Liver (tissue), 9 donors: ENCODE data around the gene NTF4. TPM values are rescaled to one million over a fixed set of nuclear protein-coding genes. Genes with fewer than 3 reads are reported as not detected.
"Not testable (repeated sequence)": the region's sequence is repeated elsewhere in the genome, so short reads cannot be mapped to it uniquely, and the experiment has no call there.

Source experiments
- DNase-seq: peaks from one replicate; pipeline ENCODE4 v3.0.0-alpha.2; 2017; ENCODE audit warnings: low spot score
- H3K27ac ChIP-seq, 2 donors: one replicate each; pipeline ENCODE4 v1.7.0; 2013; ENCODE audit warnings: inconsistent platforms in 2 of 2, low read length in 2 of 2, control low read depth in 1 of 2, low read depth in 1 of 2, mild to moderate bottlenecking in 1 of 2
- H3K27me3 ChIP-seq, 4 donors: one replicate each; pipeline versions ENCODE4 v1.6.1 to v1.7.0; 2013; ENCODE audit warnings: low read length in 3 of 4, inconsistent platforms in 1 of 4, mild to moderate bottlenecking in 1 of 4, moderate library complexity in 1 of 4; ENCODE audit not compliant: control insufficient read depth in 4 of 4, insufficient read depth in 4 of 4
- H3K36me3 ChIP-seq, 4 donors: one replicate each; pipeline versions ENCODE4 v1.6.1 to v1.7.0; 2013; ENCODE audit warnings: low read length in 3 of 4, mild to moderate bottlenecking in 3 of 4, low read depth in 1 of 4, moderate library complexity in 1 of 4; ENCODE audit not compliant: control insufficient read depth in 4 of 4, insufficient read depth in 3 of 4
- H3K4me1 ChIP-seq, 4 donors: one replicate each; pipeline versions ENCODE4 v1.6.1 to v1.7.0; 2013; ENCODE audit warnings: low read length in 3 of 4, mild to moderate bottlenecking in 3 of 4, moderate library complexity in 1 of 4; ENCODE audit not compliant: control insufficient read depth in 4 of 4, insufficient read depth in 4 of 4
- H3K4me3 ChIP-seq, 3 donors: one replicate each; pipeline versions ENCODE4 v1.6.1 to v1.7.0; 2013; ENCODE audit warnings: low read length in 3 of 3, control low read depth in 1 of 3, low read depth in 1 of 3, mild to moderate bottlenecking in 1 of 3
- H3K9ac ChIP-seq, 2 donors: one replicate each; pipeline ENCODE4 v1.7.0; 2013; ENCODE audit warnings: low read length in 2 of 2, mild to moderate bottlenecking in 2 of 2, moderate library complexity in 2 of 2, control low read depth in 1 of 2, low read depth in 1 of 2
- H3K9me3 ChIP-seq, 4 donors: one replicate each; pipeline versions ENCODE4 v1.6.1 to v1.7.0; 2013; ENCODE audit warnings: low read length in 3 of 4; ENCODE audit not compliant: control insufficient read depth in 4 of 4
- ATF3 ChIP-seq: IDR thresholded peaks from 2 replicates; pipeline ENCODE4 v1.6.1; 2016; ENCODE audit warnings: antibody characterized with exemption
- CTCF ChIP-seq: fragments of 150-350 bp; IDR thresholded peaks from 2 replicates; pipeline ENCODE4 v1.5.1; 2017; ENCODE audit warnings: improper control_type of control experiment, low read depth, low read length; ENCODE audit not compliant: missing input control
- EGR1 ChIP-seq, 2 donors: IDR thresholded peaks; 2 replicates each; pipeline ENCODE4 v1.6.1; 2016 to 2018; ENCODE audit warnings: antibody characterized with exemption in 2 of 2, low read depth in 2 of 2
- FOXA1 ChIP-seq: IDR thresholded peaks from 2 replicates; pipeline ENCODE4 v1.6.1; 2016; ENCODE audit warnings: antibody characterized with exemption
- FOXA2 ChIP-seq: IDR thresholded peaks from 2 replicates; pipeline ENCODE4 v1.6.1; 2016; ENCODE audit warnings: antibody characterized with exemption
- HNF4A ChIP-seq, 2 donors: conservative IDR thresholded peaks; 2 replicates each; pipeline ENCODE4 v1.6.1; 2016; ENCODE audit warnings: antibody characterized with exemption in 2 of 2, mild to moderate bottlenecking in 2 of 2
- HNF4G ChIP-seq: IDR thresholded peaks from 2 replicates; pipeline ENCODE4 v1.6.1; 2016; ENCODE audit warnings: antibody characterized with exemption
- JUND ChIP-seq, 2 donors: IDR thresholded peaks; 2 replicates each; pipeline ENCODE4 v1.6.1; 2016; ENCODE audit warnings: antibody characterized with exemption in 2 of 2
- MAX ChIP-seq: IDR thresholded peaks from 2 replicates; pipeline ENCODE4 v1.6.1; 2016; ENCODE audit warnings: antibody characterized with exemption
- NR2F2 ChIP-seq: IDR thresholded peaks from 2 replicates; pipeline ENCODE4 v1.6.1; 2016; ENCODE audit warnings: antibody characterized with exemption
- RAD21 ChIP-seq, 2 donors: IDR thresholded peaks; 2 replicates each; pipeline ENCODE4 v1.6.1; 2016; ENCODE audit warnings: antibody characterized with exemption in 2 of 2, mild to moderate bottlenecking in 2 of 2
- REST ChIP-seq: IDR thresholded peaks from 2 replicates; pipeline ENCODE4 v1.6.1; 2016; ENCODE audit warnings: antibody characterized with exemption, mild to moderate bottlenecking
- YY1 ChIP-seq: IDR thresholded peaks from 2 replicates; pipeline ENCODE4 v1.6.1; 2016; ENCODE audit warnings: antibody characterized with exemption, mild to moderate bottlenecking
- WGBS: extraction: QIAGEN DNeasy Blood & Tissue Kit; methylation state at CpG from one replicate; pipeline ENCODE4 v1.1.7; 2013; 5-methylcytosine and 5-hydroxymethylcytosine counted together
- polyA plus RNA-seq, 2 donors: library from polyadenylated mRNA; stranded (reverse) in 1 of 2; unstranded in 1 of 2; fragments of 200-250 nt in 1 of 2; fragments of >200 nt in 1 of 2; fragmentation: Nextera tagmentation in 1 of 2; extraction: Ambion mirVana in 1 of 2; gene quantifications; one replicate each; pipeline versions ENCODE4 v1.2.1 to v1.2.3, GENCODE V29; 2013 to 2015
- total RNA-seq, 2 donors: library from RNA; depleted of rRNA; stranded (reverse); fragments of >200 nt; gene quantifications; one replicate each; pipeline ENCODE4 v1.2.3, GENCODE V29; 2014
- donor health status: healthy.
- donor health status: healthy.
- donor health status: healthy.
- donor health status: healthy.
- donor health status: healthy.

Gene NTF4
- total and polyA plus RNA-seq, 4 donors = not detected

- WGBS = 89% methylated on average over 4 of the region's 4 CpGs
Measured at GRCh38 chr19:49080392-49080791, 15.8 kb upstream of the NTF4 start.

GRCh38 chr19:49074869-49075268 is 10.3 kb upstream of the NTF4 start:
- not testable (repeated sequence) for H3K9me3 ChIP-seq, H3K36me3 ChIP-seq, H3K4me1 ChIP-seq, H3K4me3 ChIP-seq, H3K27ac ChIP-seq, DNase-seq, H3K9ac ChIP-seq, H3K27me3 ChIP-seq
- 12% methylated on average over 9 of the region's 9 CpGs for WGBS
- TF ChIP-seq HNF4A (conservative IDR thresholded peaks at IDR 0.05) = peak; percentile 60 to 72
- TF ChIP-seq RAD21 (IDR thresholded peaks at IDR 0.05) = peak; percentile 79 to 82
- TF ChIP-seq CTCF = peak; percentile 61

More at GRCh38 chr19:49080392-49080791, 15.8 kb upstream of the NTF4 start:
- TF ChIP-seq FOXA2 (no peak), YY1 (no peak), REST (no peak), NR2F2 (no peak), JUND (IDR thresholded peaks at IDR 0.05) (no peak), HNF4A (conservative IDR thresholded peaks at IDR 0.05) (no peak), CTCF (no peak), MAX (no peak), ATF3 (no peak), HNF4G (no peak), FOXA1 (no peak), RAD21 (IDR thresholded peaks at IDR 0.05) (no peak), EGR1 (IDR thresholded peaks at IDR 0.05; ENCODE audit: low read depth in 2 of 2) (no peak)
- Histone ChIP-seq H3K27ac (no peak overlapping the region), H3K9ac (no peak overlapping the region), H3K4me3 (no peak overlapping the region), H3K9me3 (no peaks in the 10 kb centered on the region), H3K4me1 (peaks cover 0 to 4% (median 4%) of the 10 kb centered on the region in 4 donors), H3K36me3 (no peaks in the 10 kb centered on the region), H3K27me3 (no peaks in the 10 kb centered on the region)
- DNase-seq = no peak
